Activated T-helper 2 cell treated with anti-CD3 and anti-CD28 coated beads, Interferon-gamma antibody, Interleukin-2, Interleukin-4, amounts not matched to agents 10 μg/mL and 5 μg/mL and 100 μg/mL, durations not matched to agents 14 hours and 24 hours and 36 hours (primary cell): ENCODE results near the gene CFL2. TPM values are rescaled to one million over a fixed set of nuclear protein-coding genes. Genes with fewer than 3 reads are reported as not detected.
A peak's percentile ranks its signal among the peaks of the same experiment; 100 is the strongest.
"Not testable (repeated sequence)": the region's sequence is repeated elsewhere in the genome, so short reads cannot be mapped to it uniquely, and the experiment has no call there.

ENCODE experiments used
- DNase-seq: peaks from one replicate; pipeline ENCODE4 v3.0.0; 2021; ENCODE audit warnings: low spot score
- H3K27ac Mint-ChIP-seq: one replicate; pipeline ENCODE4 v1.8.0; 2021; ENCODE audit warnings: mixed read lengths
- H3K27me3 Mint-ChIP-seq: one replicate; pipeline ENCODE4 v1.8.0; 2021; ENCODE audit warnings: low read depth, mixed read lengths
- H3K36me3 Mint-ChIP-seq: one replicate; pipeline ENCODE4 v1.8.0; 2021; ENCODE audit warnings: low read depth, mixed read lengths
- H3K4me1 Mint-ChIP-seq: one replicate; pipeline ENCODE4 v1.8.0; 2021; ENCODE audit warnings: low read depth, mixed read lengths
- H3K4me3 Mint-ChIP-seq: one replicate; pipeline ENCODE4 v1.8.0; 2021; ENCODE audit warnings: low read depth, mild to moderate bottlenecking, moderate library complexity, mixed read lengths
- H3K9me3 Mint-ChIP-seq: one replicate; pipeline ENCODE4 v1.8.0; 2021; ENCODE audit warnings: mixed read lengths
- intact Hi-C: fragments of 100-400 bp; cut with micrococcal nuclease; formaldehyde crosslinking; loops from one replicate; pipeline ENCODE4 v1.15.1; 2023
- total RNA-seq: library from RNA; stranded (reverse); gene quantifications from 2 replicates; pipeline ENCODE4 v1.2.3, GENCODE V29; 2022

The CFL2 gene
- total RNA-seq = 7.1 and 8.4 TPM in 2 replicates

DNA sequence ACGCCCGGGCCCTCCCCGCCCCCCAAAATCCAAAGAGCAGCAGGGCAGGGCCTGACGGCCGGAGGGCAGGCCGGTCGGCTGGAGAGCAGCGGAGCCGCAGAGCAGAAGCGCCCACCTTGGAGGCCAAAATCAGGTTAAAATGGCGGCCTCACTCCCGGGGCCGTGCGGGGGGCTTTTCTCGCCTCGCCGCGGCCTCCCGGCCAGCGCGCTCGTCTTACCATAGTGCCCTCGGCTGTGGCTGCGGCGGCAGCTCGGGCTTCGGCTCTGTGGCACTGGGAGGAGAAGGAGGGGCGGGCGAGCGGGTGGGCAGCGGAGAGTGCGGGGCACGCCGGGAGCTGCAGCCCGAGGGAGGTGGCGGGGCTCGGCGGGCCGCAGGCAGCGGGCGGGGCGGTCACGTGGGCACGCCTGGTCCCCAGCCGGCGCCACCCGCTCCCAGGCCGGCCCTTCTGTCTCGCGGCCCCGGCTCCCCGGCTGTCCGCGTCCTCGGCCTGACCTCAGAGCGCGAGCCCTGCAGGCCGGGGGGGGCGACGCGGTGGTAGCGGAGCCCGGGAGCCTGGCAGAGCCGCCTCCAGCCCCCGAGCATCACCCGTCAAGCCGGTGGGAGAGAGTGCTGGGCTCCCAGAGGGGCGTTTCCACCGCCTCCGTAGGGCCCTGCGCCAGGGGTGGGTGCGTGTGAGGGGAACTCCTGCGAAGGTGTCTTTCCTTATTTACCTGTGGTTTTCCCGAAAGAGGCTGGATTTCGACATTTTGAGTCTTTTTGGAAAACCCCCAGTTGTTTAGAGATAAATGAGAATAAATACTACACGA, at the start of gene CFL2:
Gene CFL2 (minus strand): TSS at position 274 of the 807 bp plus-strand sequence. CDS start 53 bp downstream, at position 221.
- peak within 1 kb of the TSS; percentile 90 for H3K27ac Mint-ChIP-seq
- H3K4me1 Mint-ChIP-seq = peaks cover 28% of the 10 kb centered on the region
- H3K27me3 Mint-ChIP-seq = peaks cover 16% of the 10 kb centered on the region
- peak; percentile 57 for DNase-seq
- peak within 1 kb of the TSS; percentile 89 for H3K4me3 Mint-ChIP-seq
- intact Hi-C loops = loop anchor here (1.0 to 5.0 kb wide), 3 partner anchors 158 to 268 kb away; partner anchors contain the start of gene SRP54
- H3K9me3 Mint-ChIP-seq = no peaks in the 10 kb centered on the region
- peaks cover 23% of the 10 kb centered on the region for H3K36me3 Mint-ChIP-seq

DNA sequence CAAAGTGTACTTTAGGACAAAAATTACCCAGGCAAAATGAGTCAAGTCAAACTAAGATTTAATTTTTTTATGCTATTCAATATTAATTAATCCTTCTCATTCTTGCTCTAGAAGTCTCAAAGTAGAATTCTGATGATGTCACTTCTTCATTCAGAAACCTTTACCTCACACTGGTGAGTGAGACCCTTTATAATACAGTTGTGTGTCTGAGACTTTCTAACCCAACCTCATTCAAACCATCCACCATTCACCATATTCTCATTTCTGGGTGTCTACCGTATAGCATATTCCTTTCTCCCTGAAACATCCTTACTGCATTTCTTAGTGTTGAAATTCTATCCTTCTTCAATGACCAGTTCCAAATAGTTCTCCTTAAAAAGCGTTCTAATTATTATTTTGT, 40.8 kb upstream of the CFL2 start:
- intact Hi-C loops = no loop called here
- H3K4me1 Mint-ChIP-seq = no peaks in the 10 kb centered on the region
- H3K4me3 Mint-ChIP-seq = no peak overlapping the region
- peaks cover 39% of the 10 kb centered on the region for H3K36me3 Mint-ChIP-seq
- H3K27ac Mint-ChIP-seq = no peak overlapping the region
- no peaks in the 10 kb centered on the region for H3K9me3 Mint-ChIP-seq
- H3K27me3 Mint-ChIP-seq = no peaks in the 10 kb centered on the region
- DNase-seq = no peak

DNA sequence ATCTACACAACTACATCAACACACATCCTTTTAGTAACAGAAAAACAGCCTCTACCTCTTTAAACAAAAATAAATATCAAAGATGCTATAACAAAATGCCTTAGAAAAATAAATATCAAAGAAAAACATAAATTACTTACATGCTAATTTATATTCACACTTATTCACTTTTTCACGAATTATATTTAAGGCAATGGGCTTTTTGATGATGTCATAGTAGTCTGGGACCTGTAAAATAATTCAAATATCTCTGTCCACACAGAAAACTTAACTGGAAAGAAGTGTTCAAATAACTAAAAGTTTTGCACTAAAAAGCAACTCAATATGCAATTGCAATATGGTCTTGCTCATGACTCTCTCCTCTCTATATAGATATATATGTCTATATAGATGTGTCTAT, 40.3 kb upstream of the CFL2 start:
- no peaks in the 10 kb centered on the region for H3K4me1 Mint-ChIP-seq
- H3K27ac Mint-ChIP-seq = no peak overlapping the region
- intact Hi-C loops = no loop called here
- H3K27me3 Mint-ChIP-seq = no peaks in the 10 kb centered on the region
- DNase-seq = no peak
- peaks cover 33% of the 10 kb centered on the region for H3K36me3 Mint-ChIP-seq
- no peak overlapping the region for H3K4me3 Mint-ChIP-seq
- H3K9me3 Mint-ChIP-seq = no peaks in the 10 kb centered on the region

DNA sequence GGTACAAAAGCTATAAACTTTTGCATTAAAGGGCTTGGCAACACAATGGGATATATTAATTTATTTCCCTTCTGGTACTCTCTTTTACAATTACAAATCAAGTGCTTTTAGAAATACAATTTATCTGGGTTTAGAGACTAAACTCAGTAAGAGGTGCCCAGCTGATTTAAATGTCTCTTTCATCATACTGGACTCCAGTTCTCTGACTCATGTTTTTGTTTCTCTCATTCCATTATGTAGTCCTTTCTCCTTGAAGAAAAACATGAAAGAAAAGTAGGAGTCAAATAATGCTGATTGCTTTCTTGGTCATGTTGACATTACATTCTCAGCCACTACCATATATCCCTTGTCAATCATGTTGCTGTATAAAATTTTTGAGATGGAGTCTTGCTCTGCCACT, 36.3 kb upstream of the CFL2 start:
- Mint-ChIP-seq H3K9me3 (no peaks in the 10 kb centered on the region), H3K27ac (no peak overlapping the region), H3K27me3 (no peaks in the 10 kb centered on the region), H3K4me1 (no peaks in the 10 kb centered on the region), H3K36me3 (peaks cover 23% of the 10 kb centered on the region), H3K4me3 (no peak overlapping the region)
- intact Hi-C loops = no loop called here
- DNase-seq = no peak

DNA sequence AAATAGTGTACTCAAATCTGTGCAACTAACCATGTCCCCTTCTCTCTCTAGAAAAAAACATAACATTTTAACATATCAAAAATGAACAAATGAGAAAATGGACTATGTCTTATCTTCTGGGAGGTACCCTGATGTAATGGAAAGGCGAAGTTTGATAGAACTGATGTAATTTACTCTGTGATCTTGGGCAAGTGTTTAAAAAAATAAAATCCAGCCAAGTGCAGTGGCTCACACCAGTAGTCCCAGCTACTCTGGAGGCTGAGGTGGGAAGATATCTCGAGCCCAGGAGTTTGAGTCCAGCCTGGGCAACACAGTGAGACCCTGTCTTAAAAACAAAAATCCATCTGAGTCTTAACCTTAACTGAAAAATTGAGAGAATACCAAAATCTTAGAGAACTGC, 35.8 kb upstream of the CFL2 start:
- Mint-ChIP-seq H3K36me3 (peaks cover 19% of the 10 kb centered on the region), H3K9me3 (no peaks in the 10 kb centered on the region), H3K27ac (no peak overlapping the region), H3K4me1 (no peaks in the 10 kb centered on the region), H3K27me3 (no peaks in the 10 kb centered on the region), H3K4me3 (no peak overlapping the region)
- no peak for DNase-seq
- intact Hi-C loops = no loop called here

DNA sequence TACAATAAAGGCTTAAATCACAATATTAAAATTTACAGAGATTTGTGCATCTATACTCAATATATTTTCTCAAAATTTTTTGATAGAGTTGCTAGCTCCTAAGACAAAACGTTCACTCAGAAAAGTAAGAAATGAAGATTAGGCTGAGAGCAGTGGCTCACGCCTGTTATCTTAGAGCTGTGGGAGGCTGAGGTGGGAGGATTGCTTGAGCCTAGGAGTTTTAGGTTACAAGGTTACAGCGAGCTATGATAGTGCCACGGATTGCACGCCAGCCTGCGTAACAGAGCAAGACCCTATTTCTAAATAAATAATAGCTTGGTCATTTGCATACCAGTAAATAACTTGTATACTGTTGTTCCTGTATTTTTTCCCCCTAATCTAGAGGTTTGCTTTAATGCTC, 35.0 kb upstream of the CFL2 start:
- intact Hi-C loops = no loop called here
- no peaks in the 10 kb centered on the region for H3K9me3 Mint-ChIP-seq
- H3K36me3 Mint-ChIP-seq = peaks cover 12% of the 10 kb centered on the region
- H3K27ac Mint-ChIP-seq = no peak overlapping the region
- no peaks in the 10 kb centered on the region for H3K27me3 Mint-ChIP-seq
- H3K4me1 Mint-ChIP-seq = no peaks in the 10 kb centered on the region
- no peak for DNase-seq
- H3K4me3 Mint-ChIP-seq = no peak overlapping the region

DNA sequence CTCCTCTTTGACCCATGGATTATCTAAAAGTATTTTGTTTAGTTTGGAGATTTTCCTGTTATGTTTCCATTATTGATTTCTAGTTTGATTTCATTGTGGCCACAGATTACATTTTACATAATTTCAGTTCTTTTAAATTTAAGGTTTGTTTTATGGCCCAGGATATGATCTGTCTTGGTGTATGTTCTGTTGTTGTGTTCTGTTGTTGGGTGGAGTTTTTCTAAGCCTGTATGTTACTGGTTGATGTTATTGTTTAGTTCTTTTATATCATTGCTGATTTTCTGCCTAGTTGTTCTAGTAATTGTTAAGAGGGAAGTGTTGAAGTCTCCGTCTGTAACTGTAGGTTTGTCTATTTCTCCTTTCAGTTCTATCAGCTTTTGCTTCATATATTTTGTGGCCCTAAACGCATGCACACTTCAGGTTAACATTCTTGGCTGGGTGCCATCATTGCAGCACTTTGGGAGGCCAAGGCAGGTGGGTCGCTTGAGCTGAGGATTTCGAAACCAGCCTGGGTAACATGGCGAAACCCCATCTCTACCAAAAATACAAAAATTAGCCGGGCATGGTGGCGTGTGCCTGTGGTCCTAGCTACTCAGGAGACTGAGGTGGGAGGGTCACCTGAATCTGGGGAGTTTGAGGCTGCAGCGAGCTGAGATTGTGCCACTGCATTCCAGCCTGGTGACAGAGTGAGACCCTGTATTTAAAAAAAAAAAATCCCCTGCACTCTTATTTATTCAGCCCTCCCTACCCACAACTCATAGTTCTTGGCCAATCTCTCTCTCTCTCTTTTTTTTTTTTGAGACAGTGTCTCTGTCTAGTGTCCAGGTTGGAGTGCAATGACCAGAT, 28.1 kb upstream of the CFL2 start:
- Mint-ChIP-seq H3K36me3 (no peaks in the 10 kb centered on the region), H3K9me3 (no peaks in the 10 kb centered on the region), H3K4me1 (peaks cover 15% of the 10 kb centered on the region), H3K27ac (no peak overlapping the region), H3K4me3 (no peak overlapping the region), H3K27me3 (peaks cover 10% of the 10 kb centered on the region)
- DNase-seq = no peak
- intact Hi-C loops = no loop called here

DNA sequence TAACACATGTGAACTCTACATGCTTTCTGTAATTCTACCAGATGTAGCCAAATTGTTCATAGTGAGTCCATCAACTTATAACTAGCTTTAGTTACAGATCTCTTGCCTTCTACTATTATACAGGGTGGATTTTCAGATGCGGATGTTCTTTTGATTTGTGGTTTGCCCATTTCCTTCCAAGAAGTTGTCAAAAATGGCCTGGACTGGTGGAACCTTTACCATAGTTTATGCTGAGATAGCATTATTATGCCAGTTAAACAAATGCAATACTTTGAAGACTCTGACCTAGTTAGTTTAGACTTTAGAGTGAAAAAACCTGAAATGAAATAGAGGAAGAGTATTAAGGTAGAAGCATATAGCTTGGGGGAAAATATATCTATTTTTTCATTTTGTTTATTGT, 27.4 kb upstream of the CFL2 start:
- Mint-ChIP-seq H3K9me3 (no peaks in the 10 kb centered on the region), H3K27me3 (peaks cover 10% of the 10 kb centered on the region), H3K27ac (no peak overlapping the region), H3K36me3 (no peaks in the 10 kb centered on the region), H3K4me3 (no peak overlapping the region), H3K4me1 (peaks cover 15% of the 10 kb centered on the region)
- intact Hi-C loops = no loop called here
- DNase-seq = no peak

DNA sequence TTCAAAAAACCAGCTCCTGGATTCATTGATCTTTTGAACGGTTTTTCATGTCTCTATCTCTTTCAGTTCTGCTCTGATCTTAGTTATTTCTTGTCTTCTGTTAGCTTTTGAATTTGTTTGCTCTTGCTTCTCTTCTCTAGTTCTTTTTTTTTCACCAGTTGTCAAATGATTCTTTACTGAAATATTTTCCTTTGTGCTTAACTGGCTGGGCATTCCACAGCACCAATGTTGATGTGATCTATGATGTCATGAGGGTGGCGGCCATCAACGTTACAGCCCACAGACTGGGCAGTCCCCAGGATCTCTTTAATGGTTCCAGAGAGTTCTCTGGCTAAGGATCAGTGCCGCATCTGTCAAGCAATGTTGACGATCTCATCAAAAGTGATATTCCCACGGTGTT, 25.7 kb upstream of the CFL2 start:
- H3K9me3 Mint-ChIP-seq, H3K4me3 Mint-ChIP-seq, H3K27ac Mint-ChIP-seq, DNase-seq, intact Hi-C loops, H3K36me3 Mint-ChIP-seq: not testable (repeated sequence)
- H3K27me3 Mint-ChIP-seq = peaks cover 10% of the 10 kb centered on the region
- peaks cover 15% of the 10 kb centered on the region for H3K4me1 Mint-ChIP-seq

DNA sequence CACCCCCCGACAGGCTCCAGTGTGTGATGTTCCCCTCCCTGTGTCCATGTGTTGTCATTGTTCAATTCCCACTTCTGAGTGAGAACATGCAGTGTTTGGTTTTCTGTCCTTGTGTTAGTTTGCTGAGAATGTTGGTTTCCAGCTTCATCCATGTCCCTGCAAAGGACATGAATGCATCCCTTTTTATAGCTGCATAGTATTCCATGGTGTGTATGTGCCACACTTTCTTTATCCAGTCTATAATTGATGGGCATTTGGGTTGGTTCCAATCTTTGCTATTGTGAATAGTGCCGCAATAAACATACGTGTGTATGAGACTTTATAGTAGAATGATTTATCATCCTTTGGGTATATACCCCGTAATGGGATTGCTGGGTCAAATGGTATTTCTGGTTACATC, 22.7 kb upstream of the CFL2 start:
- H3K27ac Mint-ChIP-seq, DNase-seq, H3K36me3 Mint-ChIP-seq, intact Hi-C loops, H3K4me3 Mint-ChIP-seq, H3K4me1 Mint-ChIP-seq, H3K9me3 Mint-ChIP-seq: not testable (repeated sequence)
- peaks cover 17% of the 10 kb centered on the region for H3K27me3 Mint-ChIP-seq

DNA sequence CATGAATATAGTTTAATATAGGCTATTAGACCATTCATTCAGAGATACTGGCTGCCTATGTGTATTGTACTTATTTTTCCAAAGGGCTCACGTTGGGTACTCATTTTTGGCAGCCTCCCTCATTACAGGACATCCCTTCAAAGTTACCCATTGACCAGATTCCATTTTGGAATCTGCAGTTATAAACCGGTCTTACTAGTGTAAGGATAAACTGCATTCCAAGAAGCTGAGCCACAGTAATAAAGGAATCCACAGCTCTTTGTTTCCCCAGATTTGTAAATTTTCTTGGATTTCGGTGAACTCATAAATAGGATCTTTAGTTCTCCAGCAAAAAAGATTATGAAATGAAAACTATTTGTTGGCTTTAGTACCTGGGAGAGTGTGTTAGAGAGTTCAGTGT, 18.9 kb upstream of the CFL2 start:
- intact Hi-C loops = no loop called here
- H3K4me1 Mint-ChIP-seq = no peaks in the 10 kb centered on the region
- H3K27me3 Mint-ChIP-seq = peaks cover 10% of the 10 kb centered on the region

DNA sequence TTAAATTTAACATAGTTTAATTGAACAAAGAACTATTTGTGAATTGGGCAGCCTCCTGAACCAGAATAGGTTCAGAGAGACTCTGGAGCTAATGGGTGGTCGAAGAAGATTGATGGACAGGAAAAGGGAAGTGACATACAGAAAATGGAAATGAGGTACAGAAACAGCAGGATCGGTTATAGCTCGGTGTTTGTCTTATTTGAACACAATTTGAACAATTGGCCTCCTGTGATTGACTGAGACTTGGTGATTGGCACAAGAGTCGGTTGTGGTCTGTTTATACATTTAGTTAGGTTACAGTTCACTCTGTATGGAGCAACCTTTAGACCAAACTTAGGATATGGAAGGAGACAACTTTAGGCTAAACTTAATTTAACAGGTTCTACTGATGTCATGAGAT, 18.4 kb upstream of the CFL2 start:
- Mint-ChIP-seq H3K4me1 (no peaks in the 10 kb centered on the region), H3K9me3 (no peaks in the 10 kb centered on the region), H3K36me3 (no peaks in the 10 kb centered on the region), H3K27ac (no peak overlapping the region), H3K4me3 (no peak overlapping the region), H3K27me3 (peaks cover 10% of the 10 kb centered on the region)
- DNase-seq = no peak
- intact Hi-C loops = no loop called here

More for the DNA sequence above, 18.9 kb upstream of the CFL2 start:
- no peaks in the 10 kb centered on the region for H3K9me3 Mint-ChIP-seq
- no peak overlapping the region for H3K27ac Mint-ChIP-seq
- no peak for DNase-seq
- no peaks in the 10 kb centered on the region for H3K36me3 Mint-ChIP-seq
- no peak overlapping the region for H3K4me3 Mint-ChIP-seq

DNA sequence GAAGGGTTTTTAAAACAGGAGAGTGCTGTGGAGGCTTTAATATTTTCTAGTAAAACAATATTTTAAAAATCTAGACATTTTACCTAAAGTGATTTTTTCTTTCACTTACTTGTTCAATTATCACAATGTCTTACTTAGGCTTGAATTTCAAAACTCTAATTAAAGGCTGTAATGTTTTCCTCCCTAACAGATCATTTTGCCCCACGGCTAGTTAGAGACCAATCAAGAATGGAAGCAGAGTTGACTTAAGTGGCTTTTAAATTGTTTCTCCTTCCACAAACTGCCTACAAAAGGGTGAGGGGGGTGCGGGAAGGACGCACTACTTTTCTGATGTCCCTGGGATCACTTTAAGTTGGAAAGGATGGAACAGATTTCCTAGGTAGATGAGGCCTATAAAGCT, 9.5 kb upstream of the CFL2 start:
- Mint-ChIP-seq H3K9me3 (no peaks in the 10 kb centered on the region), H3K4me1 (peaks cover 8% of the 10 kb centered on the region), H3K27me3 (peaks cover 24% of the 10 kb centered on the region), H3K4me3 (no peak overlapping the region), H3K36me3 (no peaks in the 10 kb centered on the region), H3K27ac (no peak overlapping the region)
- intact Hi-C loops = loop anchor here (1.0 kb wide), 1 partner anchor 52 kb away; no protein-coding TSS in a partner anchor
- no peak for DNase-seq
